Activated CD8-positive, alpha-beta T cell treated with anti-CD3 and anti-CD28 coated beads, Interleukin-2, amount 10 ng/mL, durations not matched to agents 7 days and 5 days (primary cell): Measurements from ENCODE around the gene ATXN7L3B. TPM values are rescaled to one million over a fixed set of nuclear protein-coding genes. Genes with fewer than 3 reads are reported as not detected.
"Not testable (repeated sequence)": the region's sequence is repeated elsewhere in the genome, so short reads cannot be mapped to it uniquely, and the experiment has no call there.

Experiments
- ATAC-seq: fragments of 150-1000 bp; cut with Tn5 transposase; one replicate; pipeline ENCODE4 v1.10.0; 2021; ENCODE audit warnings: moderate library complexity
- CTCF ChIA-PET: fragments of 350-600 bp; sonication (Branson Sonifier 250); formaldehyde crosslinking; loops from one replicate; lab custom pipeline; 2021; ENCODE audit warnings: antibody characterized with exemption; lab: Charles Lee
- POLR2A ChIA-PET: fragments of 350-600 bp; sonication (Branson Sonifier 250); formaldehyde crosslinking; loops from one replicate; lab custom pipeline; 2021; ENCODE audit warnings: antibody characterized with exemption; lab: Charles Lee
- DNase-seq: peaks from one replicate; pipeline ENCODE4 v3.0.0-alpha.2; 2020
- H3K27ac Mint-ChIP-seq: one replicate; pipeline ENCODE4 v1.8.0; 2021; ENCODE audit warnings: mild to moderate bottlenecking, mixed read lengths
- H3K27me3 Mint-ChIP-seq: one replicate; pipeline ENCODE4 v1.8.0; 2021; ENCODE audit warnings: low read depth, mixed read lengths
- H3K36me3 Mint-ChIP-seq: one replicate; pipeline ENCODE4 v1.8.0; 2021; ENCODE audit warnings: low read depth, mixed read lengths
- H3K4me1 Mint-ChIP-seq: one replicate; pipeline ENCODE4 v1.8.0; 2021; ENCODE audit warnings: low read depth, mixed read lengths
- H3K4me3 Mint-ChIP-seq: one replicate; pipeline ENCODE4 v1.8.0; 2021; ENCODE audit warnings: mild to moderate bottlenecking, mixed read lengths
- H3K9me3 Mint-ChIP-seq: one replicate; pipeline ENCODE4 v1.8.0; 2022; ENCODE audit warnings: mixed read lengths; ENCODE audit not compliant: insufficient read depth
- total RNA-seq, 2 experiments: library from RNA; stranded (reverse); gene quantifications; one replicate each; pipeline ENCODE4 v1.2.3, GENCODE V29; 2021

The ATXN7L3B gene
- total RNA-seq, result 10 to 100 TPM; 23.8 to 25.2 TPM

- CTCF ChIA-PET, result interaction anchor here (0.7 to 1.2 kb wide), 4 partner anchors 9 to 16 kb away, joined by 3 read pairs; no protein-coding TSS in a partner anchor
- H3K4me1 Mint-ChIP-seq, result peaks cover 38% of the 10 kb centered on the region
- H3K27ac Mint-ChIP-seq, result peak within 1 kb of the TSS; percentile 93
- peak within 1 kb of the TSS; percentile 90 for H3K4me3 Mint-ChIP-seq
- H3K27me3 Mint-ChIP-seq, result no peaks in the 10 kb centered on the region
- H3K36me3 Mint-ChIP-seq, result peaks cover 47% of the 10 kb centered on the region
- no peaks in the 10 kb centered on the region for H3K9me3 Mint-ChIP-seq
- ATAC-seq (peak; percentile 96), DNase-seq (peak; percentile 96)
- POLR2A ChIA-PET, result interaction anchor here (1.1 kb wide), 1 partner anchor 1810 kb away, joined by 4 read pairs; the partner anchor contains the start of gene BBS10
Measured at GRCh38 chr12:74537707-74538385, at the start of gene ATXN7L3B. Gene ATXN7L3B (plus strand): TSS chr12:74537835. CDS start chr12:74538113, 278 bp downstream.

GRCh38 chr12:74488134-74488533 is 49.5 kb upstream of the ATXN7L3B start:
- ATAC-seq (no peak), DNase-seq (no peak)
- ChIA-PET POLR2A (no interaction called here), CTCF (no interaction called here)
- Mint-ChIP-seq H3K36me3 (no peaks in the 10 kb centered on the region), H3K27ac (no peak overlapping the region), H3K4me1 (peaks cover 1% of the 10 kb centered on the region), H3K27me3 (no peaks in the 10 kb centered on the region), H3K9me3 (no peaks in the 10 kb centered on the region), H3K4me3 (no peak overlapping the region)

- Mint-ChIP-seq H3K4me1 (peaks cover 1% of the 10 kb centered on the region), H3K4me3 (no peak overlapping the region), H3K36me3 (no peaks in the 10 kb centered on the region), H3K27me3 (no peaks in the 10 kb centered on the region), H3K9me3 (no peaks in the 10 kb centered on the region), H3K27ac (no peak overlapping the region)
- DNase-seq, result no peak
- no peak for ATAC-seq
- CTCF ChIA-PET, result no interaction called here
- POLR2A ChIA-PET, result no interaction called here
Measured at GRCh38 chr12:74489543-74489942, 48.1 kb upstream of the ATXN7L3B start.

GRCh38 chr12:74490390-74491064 is 47.1 kb upstream of the ATXN7L3B start:
- POLR2A ChIA-PET, result no interaction called here
- Mint-ChIP-seq H3K27me3 (no peaks in the 10 kb centered on the region), H3K4me3 (peak overlapping the region; percentile 47), H3K36me3 (no peaks in the 10 kb centered on the region), H3K27ac (no peak overlapping the region), H3K9me3 (no peaks in the 10 kb centered on the region), H3K4me1 (peaks cover 1% of the 10 kb centered on the region)
- CTCF ChIA-PET, result no interaction called here
- DNase-seq, result no peak
- no peak for ATAC-seq

GRCh38 chr12:74491374-74491773 is 46.3 kb upstream of the ATXN7L3B start:
- Mint-ChIP-seq H3K27me3 (no peaks in the 10 kb centered on the region), H3K4me3 (no peak overlapping the region), H3K4me1 (peaks cover 1% of the 10 kb centered on the region), H3K27ac (no peak overlapping the region), H3K36me3 (no peaks in the 10 kb centered on the region), H3K9me3 (no peaks in the 10 kb centered on the region)
- ChIA-PET CTCF (no interaction called here), POLR2A (no interaction called here)
- ATAC-seq, result no peak
- DNase-seq, result no peak

- Mint-ChIP-seq H3K27me3 (no peaks in the 10 kb centered on the region), H3K9me3 (no peaks in the 10 kb centered on the region), H3K4me1 (no peaks in the 10 kb centered on the region), H3K36me3 (no peaks in the 10 kb centered on the region), H3K4me3 (no peak overlapping the region), H3K27ac (no peak overlapping the region)
- CTCF ChIA-PET, result no interaction called here
- DNase-seq (no peak), ATAC-seq (no peak)
- POLR2A ChIA-PET, result no interaction called here
Measured at GRCh38 chr12:74499192-74499591, 38.4 kb upstream of the ATXN7L3B start.

- H3K36me3 Mint-ChIP-seq, POLR2A ChIA-PET, H3K9me3 Mint-ChIP-seq, DNase-seq, ATAC-seq, H3K27me3 Mint-ChIP-seq, H3K4me1 Mint-ChIP-seq, CTCF ChIA-PET, H3K27ac Mint-ChIP-seq, H3K4me3 Mint-ChIP-seq: not testable (repeated sequence)
Measured at GRCh38 chr12:74508873-74509657, 28.6 kb upstream of the ATXN7L3B start.

- POLR2A ChIA-PET, result no interaction called here
- CTCF ChIA-PET, result no interaction called here
- Mint-ChIP-seq H3K4me3 (no peak overlapping the region), H3K4me1 (no peaks in the 10 kb centered on the region), H3K27ac (no peak overlapping the region), H3K27me3 (no peaks in the 10 kb centered on the region), H3K36me3 (no peaks in the 10 kb centered on the region), H3K9me3 (no peaks in the 10 kb centered on the region)
- ATAC-seq (no peak), DNase-seq (no peak)
Measured at GRCh38 chr12:74509886-74510285, 27.7 kb upstream of the ATXN7L3B start.

- ChIA-PET POLR2A (no interaction called here), CTCF (no interaction called here)
- Mint-ChIP-seq H3K4me3 (no peak overlapping the region), H3K9me3 (no peaks in the 10 kb centered on the region), H3K27ac (no peak overlapping the region), H3K36me3 (no peaks in the 10 kb centered on the region), H3K4me1 (no peaks in the 10 kb centered on the region), H3K27me3 (peaks cover 3% of the 10 kb centered on the region)
- ATAC-seq (no peak), DNase-seq (no peak)
Measured at GRCh38 chr12:74514098-74514872, 23.4 kb upstream of the ATXN7L3B start.

GRCh38 chr12:74515849-74516248 is 21.8 kb upstream of the ATXN7L3B start:
- no peak overlapping the region for H3K4me3 Mint-ChIP-seq
- ATAC-seq, result no peak
- H3K27ac Mint-ChIP-seq, result no peak overlapping the region
- H3K27me3 Mint-ChIP-seq, result peaks cover 4% of the 10 kb centered on the region
- H3K9me3 Mint-ChIP-seq, result no peaks in the 10 kb centered on the region
- H3K4me1 Mint-ChIP-seq, result no peaks in the 10 kb centered on the region
- POLR2A ChIA-PET, result no interaction called here
- no peaks in the 10 kb centered on the region for H3K36me3 Mint-ChIP-seq
- CTCF ChIA-PET, result no interaction called here
- no peak for DNase-seq

GRCh38 chr12:74526535-74526934 is 11.1 kb upstream of the ATXN7L3B start:
- H3K27ac Mint-ChIP-seq, result no peak overlapping the region
- ChIA-PET POLR2A (no interaction called here), CTCF (no interaction called here)
- no peaks in the 10 kb centered on the region for H3K9me3 Mint-ChIP-seq
- H3K4me3 Mint-ChIP-seq, result no peak overlapping the region
- no peaks in the 10 kb centered on the region for H3K4me1 Mint-ChIP-seq
- peaks cover 11% of the 10 kb centered on the region for H3K27me3 Mint-ChIP-seq
- no peak for DNase-seq
- ATAC-seq, result no peak
- H3K36me3 Mint-ChIP-seq, result no peaks in the 10 kb centered on the region
